ENCODE results near the gene MYOF. TPM values are rescaled to one million over a fixed set of nuclear protein-coding genes. Genes with fewer than 3 reads are reported as not detected.
A peak's percentile ranks its signal among the peaks of the same experiment; 100 is the strongest.

Gene MYOF
- total and polyA plus RNA-seq, 8 donors = 5.0 to 111 (median 36.0) TPM

DNA sequence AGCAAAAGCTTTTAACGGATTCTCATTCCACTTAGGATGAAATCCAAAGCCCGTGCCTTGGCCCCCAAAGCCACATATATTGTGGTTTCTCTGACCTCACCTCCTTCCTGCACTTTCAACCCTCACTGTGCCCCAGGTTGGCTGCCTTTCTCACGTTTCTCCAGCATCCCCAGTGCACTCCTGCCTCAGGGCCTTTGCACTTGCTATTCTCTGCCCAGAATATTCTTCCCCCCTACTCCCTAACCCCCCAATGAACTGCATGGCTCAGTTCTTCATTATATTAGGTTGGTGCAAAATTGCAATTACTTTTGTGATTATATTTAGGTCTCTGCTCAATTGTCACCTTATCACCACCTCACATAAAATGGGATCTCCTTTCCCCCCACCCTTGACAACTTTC, 34.2 kb downstream of the MYOF start:
- Histone ChIP-seq H3K4me3 (no peak overlapping the region), H3K27me3 (no peaks in the 10 kb centered on the region), H3K27ac (peak overlapping the region in 1 of 5 donors; percentile 28), H3K36me3 (peaks cover 0 to 42% (median 21%) of the 10 kb centered on the region in 4 donors), H3K9me3 (no peaks in the 10 kb centered on the region), H3K4me1 (peaks cover 32 to 53% (median 48%) of the 10 kb centered on the region in 4 donors)
- DNase-seq = no peak
- TF ChIP-seq EP300 (IDR thresholded peaks at IDR 0.05) = no peak
- no peak for TF ChIP-seq POLR2A (IDR thresholded peaks at IDR 0.05)
- TF ChIP-seq, protein P1, sequence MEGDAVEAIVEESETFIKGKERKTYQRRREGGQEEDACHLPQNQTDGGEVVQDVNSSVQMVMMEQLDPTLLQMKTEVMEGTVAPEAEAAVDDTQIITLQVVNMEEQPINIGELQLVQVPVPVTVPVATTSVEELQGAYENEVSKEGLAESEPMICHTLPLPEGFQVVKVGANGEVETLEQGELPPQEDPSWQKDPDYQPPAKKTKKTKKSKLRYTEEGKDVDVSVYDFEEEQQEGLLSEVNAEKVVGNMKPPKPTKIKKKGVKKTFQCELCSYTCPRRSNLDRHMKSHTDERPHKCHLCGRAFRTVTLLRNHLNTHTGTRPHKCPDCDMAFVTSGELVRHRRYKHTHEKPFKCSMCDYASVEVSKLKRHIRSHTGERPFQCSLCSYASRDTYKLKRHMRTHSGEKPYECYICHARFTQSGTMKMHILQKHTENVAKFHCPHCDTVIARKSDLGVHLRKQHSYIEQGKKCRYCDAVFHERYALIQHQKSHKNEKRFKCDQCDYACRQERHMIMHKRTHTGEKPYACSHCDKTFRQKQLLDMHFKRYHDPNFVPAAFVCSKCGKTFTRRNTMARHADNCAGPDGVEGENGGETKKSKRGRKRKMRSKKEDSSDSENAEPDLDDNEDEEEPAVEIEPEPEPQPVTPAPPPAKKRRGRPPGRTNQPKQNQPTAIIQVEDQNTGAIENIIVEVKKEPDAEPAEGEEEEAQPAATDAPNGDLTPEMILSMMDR (IDR thresholded peaks at IDR 0.05) = no peak
- TF ChIP-seq POLR2AphosphoS5 (IDR thresholded peaks at IDR 0.05) = no peak
- intact Hi-C loops (cut with DNase I; ENCODE audit: low total_unique reads) = no loop called here
- WGBS, 5 donors = 45 to 88% (median 58%) methylated on average over 3 of the region's 3 CpGs

DNA sequence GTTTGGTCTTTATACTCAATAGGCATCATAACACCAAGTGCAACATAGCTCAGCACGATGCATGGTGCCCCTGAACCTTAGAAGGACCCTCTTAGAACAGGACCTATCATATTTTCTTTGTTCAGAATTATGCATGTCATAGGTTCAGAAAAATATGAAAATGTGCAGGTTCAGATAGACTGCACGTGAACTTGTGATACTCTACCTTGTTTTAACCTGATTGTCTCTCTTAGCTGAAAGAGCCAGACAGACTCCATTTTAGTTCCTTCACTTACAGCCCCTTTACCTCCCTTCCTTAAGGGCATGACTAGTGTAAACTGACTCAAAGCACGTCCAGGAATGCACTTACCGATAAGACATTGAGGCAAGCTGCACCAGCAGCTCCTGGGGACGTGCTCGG, 35.1 kb downstream of the MYOF start:
- intact Hi-C loops (cut with DNase I; ENCODE audit: low total_unique reads) = no loop called here
- Histone ChIP-seq H3K27me3 (no peaks in the 10 kb centered on the region), H3K9me3 (no peaks in the 10 kb centered on the region), H3K36me3 (peaks cover 0 to 40% (median 20%) of the 10 kb centered on the region in 4 donors), H3K27ac (peak overlapping the region in 4 of 5 donors; percentile 79 to 97 (median 93)), H3K4me3 (no peak overlapping the region), H3K4me1 (peaks cover 42 to 59% (median 55%) of the 10 kb centered on the region in 4 donors)
- 60 to 78% (median 69%) methylated on average over 6 of the region's 6 CpGs for WGBS, 5 donors
- TF ChIP-seq POLR2AphosphoS5 (IDR thresholded peaks at IDR 0.05) = no peak
- no peak for TF ChIP-seq EP300 (IDR thresholded peaks at IDR 0.05)
- no peak for TF ChIP-seq POLR2A (IDR thresholded peaks at IDR 0.05)
- TF ChIP-seq, protein P1 (IDR thresholded peaks at IDR 0.05) = no peak
- DNase-seq = no peak

DNA sequence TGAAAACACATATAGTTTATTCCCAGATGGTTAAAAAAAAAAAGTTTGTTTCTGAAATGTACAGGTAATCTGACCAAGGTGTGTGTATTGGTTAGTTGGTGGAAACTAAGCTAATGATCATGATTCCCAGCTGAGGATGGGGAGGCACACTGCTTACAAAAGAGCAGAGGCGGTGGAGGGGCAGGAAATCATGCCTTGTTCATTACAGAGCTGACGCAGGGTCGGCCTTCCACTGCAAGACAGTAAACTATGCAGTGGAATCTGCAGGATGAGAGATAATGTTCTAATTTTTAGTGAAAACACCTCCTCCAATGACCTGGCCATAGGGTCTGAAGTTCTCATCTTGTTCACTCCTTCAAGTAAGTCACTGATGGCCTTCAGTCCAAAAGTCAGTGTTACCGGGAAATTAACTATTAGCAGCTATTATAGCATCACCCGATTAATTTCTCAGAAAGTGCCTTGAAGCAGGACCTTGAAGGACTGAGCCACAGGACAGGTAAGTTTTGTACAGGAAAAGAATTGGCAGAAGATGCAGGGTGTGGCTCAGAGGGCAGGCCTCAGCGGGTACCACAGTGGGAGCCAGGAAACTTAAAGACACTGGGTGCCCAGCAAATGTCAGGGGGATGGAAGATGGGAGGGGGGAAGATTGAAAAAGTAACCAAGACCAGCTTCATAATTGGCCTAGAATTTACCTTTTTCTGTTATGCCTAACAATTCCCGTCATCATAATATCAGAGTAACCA, 36.0 kb downstream of the MYOF start:
- Histone ChIP-seq H3K9me3 (no peaks in the 10 kb centered on the region), H3K27ac (peak overlapping the region; percentile 71 to 97 (median 89)), H3K36me3 (peaks cover 0 to 31% (median 16%) of the 10 kb centered on the region in 4 donors), H3K4me1 (peaks cover 43 to 62% (median 53%) of the 10 kb centered on the region in 4 donors), H3K27me3 (no peaks in the 10 kb centered on the region), H3K4me3 (no peak overlapping the region)
- intact Hi-C loops (cut with DNase I; ENCODE audit: low total_unique reads) = no loop called here
- TF ChIP-seq POLR2A (IDR thresholded peaks at IDR 0.05) (no peak), EP300 (IDR thresholded peaks at IDR 0.05) (no peak), POLR2AphosphoS5 (IDR thresholded peaks at IDR 0.05) (no peak)
- TF ChIP-seq, protein P1 (IDR thresholded peaks at IDR 0.05) = no peak
- 38 to 50% (median 43%) methylated on average over 7 of the region's 7 CpGs for WGBS, 5 donors
- no peak for DNase-seq

DNA sequence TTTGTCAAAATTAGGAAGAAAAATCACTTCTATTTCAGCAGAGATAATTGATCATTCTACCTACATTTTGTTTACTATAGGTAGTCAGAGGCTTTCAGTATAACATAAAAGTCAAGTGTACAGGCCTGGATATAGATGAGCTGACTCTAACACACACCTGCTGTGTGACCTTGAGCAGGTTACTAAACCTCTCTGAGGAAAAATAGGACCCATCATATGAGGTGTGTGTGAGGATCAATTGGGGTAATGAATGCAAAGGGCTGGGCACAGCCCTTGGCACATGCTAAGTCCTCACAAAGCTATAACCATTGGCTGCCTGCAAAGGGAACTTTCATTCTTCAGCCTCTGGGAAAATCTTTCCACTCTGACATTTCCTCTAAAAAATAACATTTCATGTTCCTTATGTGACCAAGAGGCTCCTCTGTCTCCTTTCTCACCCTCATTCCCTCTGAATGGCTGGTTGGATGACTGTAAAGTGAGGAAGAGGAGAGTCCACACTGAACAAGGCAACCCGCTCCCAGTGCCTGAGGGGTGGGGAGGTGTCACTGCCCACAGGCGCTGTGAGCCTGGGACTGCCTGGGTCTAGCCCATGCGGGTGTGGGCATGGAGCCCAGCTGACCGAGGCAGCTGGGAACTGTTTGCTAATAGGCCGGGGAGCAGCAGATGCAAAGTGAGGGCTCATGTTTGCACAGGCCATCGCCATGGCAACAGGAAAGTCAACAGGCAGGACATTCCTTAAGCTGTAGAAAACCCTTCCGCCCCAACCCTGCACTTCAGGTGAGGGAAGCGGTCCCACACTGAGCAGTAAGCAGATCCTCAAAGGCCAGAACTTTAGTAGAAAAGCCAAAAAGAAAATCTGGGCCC, 36.8 kb downstream of the MYOF start:
- Histone ChIP-seq H3K4me3 (no peak overlapping the region), H3K36me3 (peaks cover 0 to 23% (median 10%) of the 10 kb centered on the region in 4 donors), H3K27ac (peak overlapping the region; percentile 67 to 97 (median 89)), H3K4me1 (peaks cover 51 to 70% (median 59%) of the 10 kb centered on the region in 4 donors), H3K27me3 (no peaks in the 10 kb centered on the region), H3K9me3 (no peaks in the 10 kb centered on the region)
- 5 to 23% (median 13%) methylated on average over 7 to 8 of the region's 8 CpGs for WGBS, 5 donors
- intact Hi-C loops (cut with DNase I; ENCODE audit: low total_unique reads) = no loop called here
- no peak for TF ChIP-seq POLR2A (IDR thresholded peaks at IDR 0.05)
- TF ChIP-seq POLR2AphosphoS5 (IDR thresholded peaks at IDR 0.05) = peak; percentile 90 to 94 (median 94)
- DNase-seq = peak; percentile 97 to 99

Measured in stomach (tissue), 9 donors.